Osteocyte (in vitro differentiated cells): ENCODE measurements around the gene NLRP14. TPM values are rescaled to one million over a fixed set of nuclear protein-coding genes. Genes with fewer than 3 reads are reported as not detected.

ENCODE experiments used
- DNase-seq: peaks from one replicate; pipeline ENCODE4 v3.0.0; 2021; ENCODE audit warnings: mixed read lengths; ENCODE audit not compliant: unreplicated experiment; ENCODE audit errors: extremely low spot score
- H3K27ac Mint-ChIP-seq: one replicate; pipeline ENCODE4 v1.8.0; 2021; ENCODE audit warnings: mild to moderate bottlenecking, mixed read lengths; ENCODE audit not compliant: unreplicated experiment
- H3K27me3 Mint-ChIP-seq: one replicate; pipeline ENCODE4 v1.8.0; 2021; ENCODE audit warnings: mixed read lengths; ENCODE audit not compliant: unreplicated experiment
- H3K36me3 Mint-ChIP-seq: one replicate; pipeline ENCODE4 v1.8.0; 2021; ENCODE audit warnings: mixed read lengths; ENCODE audit not compliant: unreplicated experiment
- H3K4me1 Mint-ChIP-seq: one replicate; pipeline ENCODE4 v1.8.0; 2021; ENCODE audit warnings: mixed read lengths; ENCODE audit not compliant: unreplicated experiment
- H3K4me3 Mint-ChIP-seq: one replicate; pipeline ENCODE4 v1.8.0; 2021; ENCODE audit warnings: mild to moderate bottlenecking, moderate library complexity, mixed read lengths; ENCODE audit not compliant: unreplicated experiment
- H3K9me3 Mint-ChIP-seq: one replicate; pipeline ENCODE4 v1.8.0; 2021; ENCODE audit warnings: mixed read lengths; ENCODE audit not compliant: unreplicated experiment
- total RNA-seq: library from RNA; stranded (reverse); gene quantifications from 2 replicates; pipeline ENCODE4 v1.2.1, GENCODE V29; 2021
- TF ChIP-seq, protein P1 (sequence below): fragments of 200-600 bp; sonication (generic); IDR thresholded peaks from 2 replicates; pipeline ENCODE4 v1.5.0; 2021; ENCODE audit warnings: antibody characterized with exemption, mild to moderate bottlenecking, moderate library complexity

The NLRP14 gene
- total RNA-seq, 1 donor from 2014 or later, result not detected

DNA sequence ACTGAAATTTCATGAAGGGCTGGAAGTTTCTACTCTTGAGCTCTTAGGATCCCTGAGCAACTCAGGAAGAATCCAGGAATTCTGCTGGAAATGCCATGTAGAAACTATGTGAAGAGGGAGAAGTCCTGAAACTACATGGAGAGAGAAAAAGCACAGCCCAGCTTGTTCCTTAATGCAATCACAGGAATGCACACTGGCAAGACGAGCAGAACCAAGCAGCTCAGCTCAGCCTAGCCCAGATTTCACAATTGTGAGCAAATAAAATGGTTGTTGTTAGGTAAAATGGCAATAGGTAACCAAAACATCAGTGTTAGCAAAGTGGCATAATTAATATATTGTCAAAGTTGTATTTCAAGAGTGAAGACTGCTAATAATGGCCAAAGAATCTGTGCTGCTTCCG lies 28.3 kb upstream of the NLRP14 start:
- H3K9me3 Mint-ChIP-seq, result no peaks in the 10 kb centered on the region
- H3K4me1 Mint-ChIP-seq, result peaks cover 18% of the 10 kb centered on the region
- TF ChIP-seq, protein P1, sequence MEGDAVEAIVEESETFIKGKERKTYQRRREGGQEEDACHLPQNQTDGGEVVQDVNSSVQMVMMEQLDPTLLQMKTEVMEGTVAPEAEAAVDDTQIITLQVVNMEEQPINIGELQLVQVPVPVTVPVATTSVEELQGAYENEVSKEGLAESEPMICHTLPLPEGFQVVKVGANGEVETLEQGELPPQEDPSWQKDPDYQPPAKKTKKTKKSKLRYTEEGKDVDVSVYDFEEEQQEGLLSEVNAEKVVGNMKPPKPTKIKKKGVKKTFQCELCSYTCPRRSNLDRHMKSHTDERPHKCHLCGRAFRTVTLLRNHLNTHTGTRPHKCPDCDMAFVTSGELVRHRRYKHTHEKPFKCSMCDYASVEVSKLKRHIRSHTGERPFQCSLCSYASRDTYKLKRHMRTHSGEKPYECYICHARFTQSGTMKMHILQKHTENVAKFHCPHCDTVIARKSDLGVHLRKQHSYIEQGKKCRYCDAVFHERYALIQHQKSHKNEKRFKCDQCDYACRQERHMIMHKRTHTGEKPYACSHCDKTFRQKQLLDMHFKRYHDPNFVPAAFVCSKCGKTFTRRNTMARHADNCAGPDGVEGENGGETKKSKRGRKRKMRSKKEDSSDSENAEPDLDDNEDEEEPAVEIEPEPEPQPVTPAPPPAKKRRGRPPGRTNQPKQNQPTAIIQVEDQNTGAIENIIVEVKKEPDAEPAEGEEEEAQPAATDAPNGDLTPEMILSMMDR, result no peak
- no peak overlapping the region for H3K4me3 Mint-ChIP-seq
- H3K27ac Mint-ChIP-seq, result no peak overlapping the region
- DNase-seq, result no peak
- H3K36me3 Mint-ChIP-seq, result no peaks in the 10 kb centered on the region
- peaks cover 2% of the 10 kb centered on the region for H3K27me3 Mint-ChIP-seq

DNA sequence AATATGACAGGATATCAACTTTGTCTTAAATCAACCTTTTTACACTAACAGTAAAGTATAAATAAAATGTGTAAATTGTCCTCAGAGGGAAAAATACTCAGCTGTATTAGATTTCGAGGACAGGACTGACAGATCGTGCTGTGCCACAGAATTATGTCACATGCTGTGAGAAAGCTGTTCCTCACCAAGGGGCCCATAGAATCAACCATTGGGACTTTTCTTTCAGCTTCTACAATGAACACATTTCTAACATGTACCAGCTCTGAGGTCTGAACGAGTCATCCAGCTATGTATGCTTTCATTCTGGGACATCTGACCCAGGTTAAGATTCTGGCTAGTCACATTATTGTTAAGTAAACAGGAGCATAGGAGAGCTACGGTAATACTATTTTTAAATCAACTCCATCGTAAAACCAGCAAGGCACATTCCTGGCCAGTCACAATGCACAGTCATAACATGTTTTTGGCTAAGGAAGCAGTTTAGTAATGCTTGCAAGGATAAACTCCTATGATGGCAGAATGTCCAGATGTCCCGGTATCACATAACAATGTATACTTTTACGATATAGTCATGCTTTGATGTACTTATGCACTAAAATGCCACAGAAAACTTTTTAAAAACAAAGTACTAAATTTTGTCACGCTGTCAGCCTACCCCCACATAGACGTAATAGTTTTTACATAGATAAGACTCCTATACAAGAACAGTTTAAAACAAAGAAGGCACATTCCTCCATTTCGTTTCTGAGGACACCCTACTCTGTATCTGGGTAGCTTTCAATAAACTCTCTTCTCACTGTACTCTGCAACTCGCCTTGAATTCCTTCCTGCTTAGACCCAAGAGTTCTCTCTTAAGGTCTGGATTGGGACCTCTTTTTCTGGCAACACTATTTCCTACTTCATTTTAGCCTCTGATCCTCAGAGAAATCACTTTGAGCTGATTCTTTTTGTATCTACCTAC lies 27.5 kb upstream of the NLRP14 start:
- H3K36me3 Mint-ChIP-seq, result no peaks in the 10 kb centered on the region
- H3K9me3 Mint-ChIP-seq, result no peaks in the 10 kb centered on the region
- TF ChIP-seq, protein P1, result no peak
- H3K27ac Mint-ChIP-seq, result peak overlapping the region; percentile 56
- H3K4me1 Mint-ChIP-seq, result peaks cover 18% of the 10 kb centered on the region
- no peak overlapping the region for H3K4me3 Mint-ChIP-seq
- DNase-seq, result no peak
- peaks cover 2% of the 10 kb centered on the region for H3K27me3 Mint-ChIP-seq

DNA sequence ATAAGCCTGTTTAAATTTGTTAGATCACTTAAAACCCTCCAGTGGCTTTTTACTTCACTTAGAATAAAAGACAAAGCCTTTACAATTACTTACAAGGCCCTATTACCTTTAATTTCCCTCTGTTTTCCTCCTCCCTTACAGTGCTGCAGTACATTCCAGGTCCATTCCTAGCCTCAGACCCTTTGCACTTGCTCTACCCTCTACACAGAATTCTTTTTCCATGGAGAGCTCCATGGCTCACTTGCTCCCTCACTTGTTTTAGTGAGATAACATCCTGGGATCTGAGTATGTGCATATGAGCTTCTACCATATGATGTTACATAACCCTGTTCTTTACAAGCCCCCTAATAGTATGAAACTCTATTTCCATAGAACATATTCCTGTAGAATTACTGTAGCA lies 24.6 kb upstream of the NLRP14 start:
- H3K27ac Mint-ChIP-seq, result no peak overlapping the region
- DNase-seq, result no peak
- TF ChIP-seq, protein P1, result no peak
- H3K4me3 Mint-ChIP-seq, result no peak overlapping the region
- H3K4me1 Mint-ChIP-seq, result peaks cover 18% of the 10 kb centered on the region
- H3K36me3 Mint-ChIP-seq, result peaks cover 8% of the 10 kb centered on the region
- no peaks in the 10 kb centered on the region for H3K9me3 Mint-ChIP-seq
- peaks cover 2% of the 10 kb centered on the region for H3K27me3 Mint-ChIP-seq

DNA sequence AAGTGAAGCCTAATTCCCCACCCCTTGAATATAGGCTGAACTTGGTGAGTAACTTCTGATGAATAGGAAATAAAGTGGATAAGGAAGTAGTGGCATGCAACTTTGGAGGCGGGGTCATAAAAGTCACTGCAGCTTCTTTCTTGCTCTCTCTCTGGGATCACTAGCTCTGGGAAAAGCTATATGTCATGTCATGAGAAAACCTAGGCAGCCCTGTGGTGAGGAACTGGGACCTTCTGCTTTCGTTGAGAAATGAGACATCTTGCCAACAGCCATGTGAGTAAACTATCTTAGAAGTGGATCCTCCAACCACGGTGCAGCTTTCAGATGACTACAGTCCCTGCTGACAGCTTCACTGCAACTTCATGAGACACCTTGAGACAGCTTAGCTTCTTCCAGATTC lies 15.8 kb upstream of the NLRP14 start:
- Mint-ChIP-seq H3K27me3 (no peaks in the 10 kb centered on the region), H3K27ac (no peak overlapping the region), H3K4me1 (no peaks in the 10 kb centered on the region), H3K9me3 (no peaks in the 10 kb centered on the region), H3K36me3 (peaks cover 9% of the 10 kb centered on the region), H3K4me3 (no peak overlapping the region)
- no peak for DNase-seq
- TF ChIP-seq, protein P1, result no peak

DNA sequence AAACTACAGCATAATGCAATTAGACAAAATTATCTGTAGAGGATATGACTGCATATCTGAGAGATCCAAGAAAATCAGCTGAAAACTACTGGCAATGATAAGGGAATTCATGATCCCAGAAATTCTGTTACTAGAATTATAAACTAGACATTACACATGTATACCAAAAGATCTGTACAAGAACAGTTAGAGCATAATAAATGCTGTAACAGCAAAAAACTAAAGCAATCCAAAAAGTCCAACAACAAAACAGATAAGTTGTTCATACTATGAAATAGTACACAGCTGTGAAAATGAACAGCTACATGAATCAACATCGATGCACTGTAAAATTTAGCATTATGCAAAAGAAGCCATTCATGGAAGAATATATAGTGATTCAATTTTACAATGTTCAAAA lies 6.2 kb upstream of the NLRP14 start:
- Mint-ChIP-seq H3K27ac (no peak overlapping the region), H3K9me3 (no peaks in the 10 kb centered on the region), H3K4me3 (no peak overlapping the region), H3K36me3 (no peaks in the 10 kb centered on the region), H3K27me3 (peaks cover 5% of the 10 kb centered on the region), H3K4me1 (no peaks in the 10 kb centered on the region)
- TF ChIP-seq, protein P1, result no peak
- DNase-seq, result no peak
